Peyer's patch (tissue), 4 donors: ENCODE data around the gene MEIOC. TPM values are rescaled to one million over a fixed set of nuclear protein-coding genes. Genes with fewer than 3 reads are reported as not detected.

Experiments
- small RNA-seq, 2 donors: library from RNA; depleted of rRNA; stranded (forward); fragments of <200 nt; gene quantifications; one replicate each; pipeline ENCODE3, GENCODE V24; 2016
- total RNA-seq, 4 donors: library from RNA; depleted of rRNA; stranded (reverse); fragments of >200 nt; gene quantifications; one replicate each; pipeline ENCODE4 v1.1.0, GENCODE V29; 2016

MEIOC gene
- total RNA-seq, 4 donors from 2014 or later = not detected

Small RNA genes within 50 kb of the gene (small RNA-seq; reads per million reads assigned to genes)
- gene RN7SL819P (0 reads per million in 2 donors), gene SMCO4P1 (0 reads per million in 2 donors)

Other genes starting within 250 kb of the MEIOC start
- 10 to 100 TPM; 39.6 to 91.6 (median 48.3) TPM for gene GPATCH8, start 153.1 kb upstream of the MEIOC start, total RNA-seq
- gene FZD2, start 99.0 kb upstream of the MEIOC start, total RNA-seq = 1 to 10 TPM in 1 of 4 donors, under 1 TPM in 1, not detected in 2; 0.54 to 2.1 TPM
- 10 to 100 TPM in 3 of 4 donors, 1 to 10 TPM in 1; 9.1 to 18.4 (median 14.4) TPM for gene CCDC43, start 33.3 kb downstream of the MEIOC start, total RNA-seq
- 10 to 100 TPM in 1 of 4 donors, 1 to 10 TPM in 3; 2.6 to 16.5 (median 4.1) TPM for gene DBF4B, start 52.2 kb downstream of the MEIOC start, total RNA-seq
- 1 to 10 TPM in 1 of 4 donors, under 1 TPM in 1, not detected in 2; 0.67 to 1.4 TPM for gene ADAM11, start 102.5 kb downstream of the MEIOC start, total RNA-seq
- gene GJC1, start 173.8 kb downstream of the MEIOC start, total RNA-seq = 1 to 10 TPM; 1.4 to 7.4 (median 2.5) TPM
- not detected for gene HIGD1B, start 191.4 kb downstream of the MEIOC start, total RNA-seq
- 100 to 1,000 TPM in 1 of 4 donors, 10 to 100 TPM in 3; 43.3 to 176 (median 69.8) TPM for gene EFTUD2, start 243.0 kb downstream of the MEIOC start, total RNA-seq